Dermis microvascular lymphatic vessel endothelial cell (primary cell): ENCODE measurements around the gene KRTAP5-9. TPM values are rescaled to one million over a fixed set of nuclear protein-coding genes. Genes with fewer than 3 reads are reported as not detected.
"Not testable (repeated sequence)": the region's sequence is repeated elsewhere in the genome, so short reads cannot be mapped to it uniquely, and the experiment has no call there.

Experiments
- DNase-seq, 2 donors: peaks; one replicate each; pipeline versions ENCODE4 v3.0.0 to v3.0.0-alpha.2; 2010; ENCODE audit warnings: low read depth in 2 of 2
- total RNA-seq: library from RNA; depleted of rRNA; stranded (reverse); fragments of >200 nt; gene quantifications from 2 replicates; pipeline ENCODE4 v1.2.1, GENCODE V29; 2014

Gene KRTAP5-9
- total RNA-seq, 1 donor from 2014 or later = not detected

DNA sequence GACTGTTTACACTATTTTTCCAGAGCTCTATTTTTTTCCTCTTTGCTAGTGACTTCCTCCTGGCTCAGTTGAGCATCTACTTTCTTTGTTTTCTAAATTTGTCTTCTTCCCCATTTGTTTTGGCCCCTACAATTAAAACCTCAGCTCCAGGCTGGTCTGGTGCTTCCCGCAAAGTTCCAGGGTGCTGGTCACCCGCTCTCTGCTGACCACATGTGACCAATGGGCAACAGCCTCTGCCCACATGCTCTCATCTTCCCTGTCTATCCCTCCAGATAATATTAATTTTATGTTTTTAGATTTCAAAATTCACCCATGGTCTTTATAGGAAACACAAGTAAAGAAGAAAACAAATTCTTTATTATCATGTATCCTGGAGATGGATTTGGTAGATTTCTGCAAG, 34.7 kb downstream of the KRTAP5-9 start:
- DNase-seq = not testable (repeated sequence)

DNA sequence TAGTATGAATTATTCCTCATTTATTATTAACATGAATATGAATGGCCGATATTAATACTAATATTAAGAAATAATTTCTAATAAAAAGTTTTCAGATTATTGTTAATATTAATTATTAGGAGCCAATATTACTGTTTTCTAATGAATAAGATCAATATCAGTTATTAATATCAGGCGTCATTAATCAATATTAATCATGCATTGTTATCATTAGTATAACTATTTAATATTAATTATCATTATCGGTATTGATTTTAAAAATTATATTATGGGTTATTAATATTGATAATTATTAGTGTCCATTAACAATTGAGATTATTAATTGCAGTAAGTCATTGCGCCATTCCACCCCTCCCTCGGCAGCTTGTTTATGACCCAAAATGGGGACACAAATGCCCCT, 37.5 kb downstream of the KRTAP5-9 start:
- not testable (repeated sequence) for DNase-seq

- not testable (repeated sequence) for DNase-seq
Observed at GRCh38 chr11:71588314-71588713, 40.1 kb downstream of the KRTAP5-9 start.

DNA sequence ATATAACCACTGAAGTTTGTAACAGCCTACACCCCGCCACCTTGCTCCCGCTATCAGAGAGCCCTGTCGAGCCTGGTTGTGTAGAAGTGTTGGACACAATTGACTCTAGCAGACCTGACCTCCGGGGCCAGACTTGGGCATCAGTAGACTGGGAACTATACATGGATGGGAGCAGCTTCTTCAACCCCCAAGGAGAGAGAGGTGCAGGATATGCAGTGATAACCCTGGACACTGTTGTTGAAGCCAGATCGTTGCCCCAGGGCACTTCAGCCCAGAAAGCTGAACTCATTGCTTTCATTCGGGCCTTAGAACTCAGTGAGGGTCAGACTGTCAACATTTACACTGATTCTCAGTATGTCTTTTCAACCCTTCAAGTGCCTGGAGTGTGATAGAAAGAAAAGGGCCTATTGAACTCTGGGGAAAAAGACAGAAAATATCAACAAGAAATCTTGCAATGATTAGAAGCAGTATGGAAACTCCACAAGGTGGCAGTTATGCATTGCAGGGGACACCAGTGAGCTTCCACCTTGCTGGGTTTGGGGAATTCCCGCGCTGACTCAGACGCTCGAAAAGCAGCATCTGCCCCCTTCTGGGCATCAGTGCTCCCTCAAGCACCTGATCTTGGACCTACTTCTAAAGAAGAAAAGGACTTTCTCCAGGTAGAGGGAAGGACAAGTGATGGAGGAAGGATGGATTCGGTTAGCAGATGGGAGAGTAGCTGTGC, 40.8 kb downstream of the KRTAP5-9 start:
- not testable (repeated sequence) for DNase-seq

- not testable (repeated sequence) for DNase-seq
Observed at GRCh38 chr11:71589546-71589920, 41.3 kb downstream of the KRTAP5-9 start.

Other genes with a start within 250 kb of the KRTAP5-9 start
- gene DHCR7, start 100.0 kb upstream of the KRTAP5-9 start, total RNA-seq = 42.6 and 57.5 TPM in 2 replicates
- 60.5 and 88.1 TPM in 2 replicates for gene NADSYN1, start 95.2 kb upstream of the KRTAP5-9 start, total RNA-seq
- gene KRTAP5-7, start 21.2 kb upstream of the KRTAP5-9 start, total RNA-seq = not detected in 2 replicates
- not detected in 2 replicates for gene KRTAP5-8, start 10.4 kb upstream of the KRTAP5-9 start, total RNA-seq
- gene KRTAP5-10, start 17.1 kb downstream of the KRTAP5-9 start, total RNA-seq = not detected in 2 replicates
- not detected in 2 replicates for gene KRTAP5-11, start 34.5 kb downstream of the KRTAP5-9 start, total RNA-seq